HEK293T (cell line): ENCODE data around the gene DHRS9.

Experiments
- BHLHE40 ChIP-seq: fragments of 450-650 bp; IDR thresholded peaks from 2 replicates; pipeline ENCODE4 v1.6.1; 2016; ENCODE audit warnings: mild to moderate bottlenecking, moderate library complexity, borderline replicate concordance
- ELF4 ChIP-seq: fragments of 450-650 bp; IDR thresholded peaks from 2 replicates; pipeline ENCODE4 v1.6.1; 2017; ENCODE audit warnings: antibody characterized with exemption
- FOXA1 ChIP-seq: fragments of 450-650 bp; IDR thresholded peaks from 2 replicates; pipeline ENCODE4 v1.6.1; 2016; ENCODE audit warnings: mild to moderate bottlenecking
- FOXM1 ChIP-seq: fragments of 450-650 bp; IDR thresholded peaks from 2 replicates; pipeline ENCODE4 v1.6.1; 2017; ENCODE audit warnings: mild to moderate bottlenecking, borderline replicate concordance
- LEF1 ChIP-seq: fragments of 450-650 bp; IDR thresholded peaks from 2 replicates; pipeline ENCODE4 v1.6.1; 2017; ENCODE audit warnings: mild to moderate bottlenecking, borderline replicate concordance
- SP1 ChIP-seq: fragments of 450-650 bp; IDR thresholded peaks from 2 replicates; pipeline ENCODE4 v1.6.1; 2017
- SUZ12 ChIP-seq: fragments of 450-650 bp; IDR thresholded peaks from 2 replicates; pipeline ENCODE4 v1.6.1; 2016; ENCODE audit warnings: mild to moderate bottlenecking
- TARDBP ChIP-seq: fragments of 450-650 bp; IDR thresholded peaks from 2 replicates; pipeline ENCODE4 v1.6.1; 2016
- ZNF384 ChIP-seq: fragments of 450-650 bp; IDR thresholded peaks from 2 replicates; pipeline ENCODE4 v1.6.1; 2016
- TF ChIP-seq, protein P1 (sequence below): fragments of 450-650 bp; IDR thresholded peaks from 2 replicates; pipeline ENCODE4 v1.6.1; 2016

- no peak for TF ChIP-seq SP1
- TF ChIP-seq ELF4, result no peak
- TF ChIP-seq TARDBP, result no peak
- TF ChIP-seq SUZ12, result no peak
- no peak for TF ChIP-seq FOXA1
- TF ChIP-seq, protein P1, sequence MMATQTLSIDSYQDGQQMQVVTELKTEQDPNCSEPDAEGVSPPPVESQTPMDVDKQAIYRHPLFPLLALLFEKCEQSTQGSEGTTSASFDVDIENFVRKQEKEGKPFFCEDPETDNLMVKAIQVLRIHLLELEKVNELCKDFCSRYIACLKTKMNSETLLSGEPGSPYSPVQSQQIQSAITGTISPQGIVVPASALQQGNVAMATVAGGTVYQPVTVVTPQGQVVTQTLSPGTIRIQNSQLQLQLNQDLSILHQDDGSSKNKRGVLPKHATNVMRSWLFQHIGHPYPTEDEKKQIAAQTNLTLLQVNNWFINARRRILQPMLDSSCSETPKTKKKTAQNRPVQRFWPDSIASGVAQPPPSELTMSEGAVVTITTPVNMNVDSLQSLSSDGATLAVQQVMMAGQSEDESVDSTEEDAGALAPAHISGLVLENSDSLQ, result no peak
- TF ChIP-seq LEF1, result no peak
- TF ChIP-seq FOXM1, result no peak
- no peak for TF ChIP-seq ZNF384
- TF ChIP-seq BHLHE40, result no peak
These were observed 40.0 kb upstream of the DHRS9 start for GRCh38 chr2:169029341-169029740.
